Calu3 (cell line): Measurements from ENCODE around the gene PPP1R2B. TPM values are rescaled to one million over a fixed set of nuclear protein-coding genes. Genes with fewer than 3 reads are reported as not detected.

ENCODE experiments used
- BruUV-seq: library from RNA; stranded (reverse); fragments of 400-500 nt; replicated peaks from 2 replicates; lab custom pipeline; 2021; lab: Mats Ljungman, UMichigan
- CTCF ChIA-PET: fragments of 300-600 bp; sonication (Branson Sonifier 250); formaldehyde crosslinking; loops from one replicate; lab custom pipeline; 2022; ENCODE audit warnings: antibody characterized with exemption; lab: Charles Lee
- DNase-seq: peaks from one replicate; pipeline ENCODE4 v3.0.0; 2022
- H3K27ac Mint-ChIP-seq: one replicate; pipeline ENCODE4 v1.8.0; 2022; ENCODE audit warnings: mixed read lengths; ENCODE audit not compliant: unreplicated experiment
- H3K27me3 Mint-ChIP-seq: one replicate; pipeline ENCODE4 v1.8.0; 2022; ENCODE audit warnings: mixed read lengths; ENCODE audit not compliant: unreplicated experiment
- H3K36me3 Mint-ChIP-seq: one replicate; pipeline ENCODE4 v1.8.0; 2022; ENCODE audit warnings: mild to moderate bottlenecking, moderate library complexity, mixed read lengths; ENCODE audit not compliant: insufficient read depth, unreplicated experiment
- H3K4me1 Mint-ChIP-seq: one replicate; pipeline ENCODE4 v1.8.0; 2022; ENCODE audit warnings: mild to moderate bottlenecking, low read depth, mixed read lengths; ENCODE audit not compliant: unreplicated experiment
- H3K4me3 Mint-ChIP-seq: one replicate; pipeline ENCODE4 v1.8.0; 2022; ENCODE audit warnings: mild to moderate bottlenecking, low read depth, moderate library complexity, mixed read lengths; ENCODE audit not compliant: unreplicated experiment
- H3K9me3 Mint-ChIP-seq: one replicate; pipeline ENCODE4 v1.8.0; 2022; ENCODE audit warnings: low read depth, mixed read lengths; ENCODE audit not compliant: unreplicated experiment
- CTCF ChIP-seq: fragments of 200-600 bp; IDR thresholded peaks from one replicate; pipeline ENCODE4 v1.8.0; 2022; ENCODE audit warnings: antibody characterized with exemption; ENCODE audit not compliant: unreplicated experiment
- intact Hi-C: fragments of 100-400 bp; cut with micrococcal nuclease; formaldehyde crosslinking; loops from one replicate; pipeline ENCODE4 v1.10.0; 2022; ENCODE audit not compliant: unreplicated experiment
- total RNA-seq: library from RNA; stranded (reverse); gene quantifications from 2 replicates; pipeline ENCODE4 v1.2.3, GENCODE V29; 2022

The PPP1R2B gene
- total RNA-seq, 1 experiment from 2014 or later: not detected

GRCh38 chr5:156834916-156835315 lies 15.2 kb upstream of the PPP1R2B start:
- Mint-ChIP-seq H3K27ac (no peak overlapping the region), H3K4me3 (no peak overlapping the region), H3K9me3 (no peaks in the 10 kb centered on the region), H3K27me3 (no peaks in the 10 kb centered on the region), H3K4me1 (no peaks in the 10 kb centered on the region), H3K36me3 (no peaks in the 10 kb centered on the region)
- TF ChIP-seq CTCF: no peak
- BruUV-seq: no TSS peak
- CTCF ChIA-PET: no interaction called here
- no peak for DNase-seq
- intact Hi-C loops: no loop called here

GRCh38 chr5:156835905-156836304 lies 14.2 kb upstream of the PPP1R2B start:
- H3K27me3 Mint-ChIP-seq: no peaks in the 10 kb centered on the region
- peak; percentile 51 for TF ChIP-seq CTCF
- no peak overlapping the region for H3K4me3 Mint-ChIP-seq
- DNase-seq: peak; percentile 11
- intact Hi-C loops: loop anchor here (1.0 to 2.0 kb wide), 2 partner anchors 191 to 296 kb away; no protein-coding TSS in a partner anchor
- H3K9me3 Mint-ChIP-seq: no peaks in the 10 kb centered on the region
- BruUV-seq: no TSS peak
- H3K4me1 Mint-ChIP-seq: no peaks in the 10 kb centered on the region
- H3K27ac Mint-ChIP-seq: no peak overlapping the region
- no peaks in the 10 kb centered on the region for H3K36me3 Mint-ChIP-seq
- CTCF ChIA-PET: interaction anchor here (0.6 kb wide), 1 partner anchor 57 kb away, joined by 4 read pairs; no protein-coding TSS in a partner anchor

GRCh38 chr5:156836846-156837245 lies 13.2 kb upstream of the PPP1R2B start:
- H3K4me1 Mint-ChIP-seq: no peaks in the 10 kb centered on the region
- DNase-seq: no peak
- CTCF ChIA-PET: no interaction called here
- H3K4me3 Mint-ChIP-seq: no peak overlapping the region
- TF ChIP-seq CTCF: no peak
- intact Hi-C loops: loop anchor here (1.0 to 2.0 kb wide), 2 partner anchors 190 to 295 kb away; no protein-coding TSS in a partner anchor
- no peaks in the 10 kb centered on the region for H3K36me3 Mint-ChIP-seq
- H3K27ac Mint-ChIP-seq: no peak overlapping the region
- BruUV-seq: no TSS peak
- H3K9me3 Mint-ChIP-seq: no peaks in the 10 kb centered on the region
- no peaks in the 10 kb centered on the region for H3K27me3 Mint-ChIP-seq

- intact Hi-C loops: no loop called here
- no peak overlapping the region for H3K27ac Mint-ChIP-seq
- no peak for DNase-seq
- TF ChIP-seq CTCF: no peak
- H3K36me3 Mint-ChIP-seq: no peaks in the 10 kb centered on the region
- no peaks in the 10 kb centered on the region for H3K4me1 Mint-ChIP-seq
- H3K4me3 Mint-ChIP-seq: no peak overlapping the region
- no TSS peak for BruUV-seq
- CTCF ChIA-PET: no interaction called here
- H3K27me3 Mint-ChIP-seq: no peaks in the 10 kb centered on the region
- no peaks in the 10 kb centered on the region for H3K9me3 Mint-ChIP-seq
Measured at GRCh38 chr5:156838961-156839360, 11.1 kb upstream of the PPP1R2B start.
